ENCODE data around the gene IGFBP2. TPM values are rescaled to one million over a fixed set of nuclear protein-coding genes. Genes with fewer than 3 reads are reported as not detected.

Gene IGFBP2
- total RNA-seq, 2 donors from 2014 or later: 106 to 177 TPM

DNA sequence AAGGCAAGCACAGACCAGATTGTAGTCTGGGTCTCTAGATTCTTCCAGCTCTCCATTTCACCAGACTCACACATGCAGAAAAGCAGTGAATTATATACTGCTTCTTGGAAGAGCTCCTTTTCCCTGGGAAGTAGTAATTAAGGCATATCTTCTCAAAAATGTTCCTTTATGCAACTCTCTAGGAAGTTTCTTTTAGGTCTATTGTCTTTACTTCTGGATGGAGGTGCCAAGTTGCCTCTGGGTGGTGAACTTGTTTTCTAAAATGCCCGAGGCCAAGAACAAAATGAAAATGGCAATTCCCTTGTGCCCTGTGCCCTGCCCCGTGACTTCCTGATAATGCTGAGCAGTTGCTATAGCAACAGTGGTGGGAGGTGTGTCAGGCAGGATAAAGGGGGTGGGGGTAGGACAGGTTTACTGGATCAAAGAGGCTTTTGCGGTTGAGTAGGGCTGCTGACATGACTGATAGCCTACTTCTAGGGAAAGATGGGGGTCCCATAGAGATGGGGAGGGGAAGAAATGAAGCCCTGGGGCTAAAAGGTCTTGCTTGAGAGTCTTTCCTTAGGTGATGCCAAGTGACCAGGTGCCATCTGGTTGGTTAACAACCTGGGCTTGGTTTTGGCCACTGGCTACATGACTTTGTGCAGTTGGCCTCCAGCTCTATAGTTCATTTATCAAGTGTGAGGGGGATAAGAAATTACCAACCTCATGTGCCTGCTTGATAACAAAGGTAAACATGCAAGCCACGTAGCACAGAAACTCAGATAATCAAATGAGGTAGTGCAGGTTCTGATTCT, 11.8 kb downstream of the IGFBP2 start:
- H3K27ac ChIP-seq: no peak overlapping the region
- DNase-seq: no peak

DNA sequence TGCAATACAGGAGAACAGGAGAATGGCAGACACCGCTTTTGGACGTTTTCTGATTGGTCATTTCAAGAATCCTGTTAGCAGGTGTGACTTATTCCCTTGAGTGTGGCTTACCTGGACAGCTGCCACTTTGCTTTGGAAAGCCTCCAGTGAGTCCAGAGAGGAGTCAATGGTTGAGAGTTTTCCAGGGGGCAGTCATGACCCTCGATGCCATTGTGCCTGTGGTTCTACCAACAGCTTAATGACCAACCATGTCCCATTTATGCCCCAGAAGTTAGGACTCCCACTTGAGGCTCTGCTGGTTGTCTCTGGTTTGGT, 12.4 kb downstream of the IGFBP2 start:
- no peak for DNase-seq
- no peaks in the 10 kb centered on the region for H3K9me3 ChIP-seq
- H3K27ac ChIP-seq: no peak overlapping the region

More for the DNA sequence above, 11.8 kb downstream of the IGFBP2 start:
- Histone ChIP-seq H3K9me3 (no peaks in the 10 kb centered on the region), H3K4me1 (no peaks in the 10 kb centered on the region), H3K9ac (ENCODE audit: low read depth in 2 of 2, low read length in 2 of 2) (no peak overlapping the region), H3K4me3 (no peak overlapping the region), H3K27me3 (no peaks in the 10 kb centered on the region), H3K36me3 (no peaks in the 10 kb centered on the region)
- intact Hi-C loops (cut with DNase I): no loop called here
- TF ChIP-seq, protein P1, sequence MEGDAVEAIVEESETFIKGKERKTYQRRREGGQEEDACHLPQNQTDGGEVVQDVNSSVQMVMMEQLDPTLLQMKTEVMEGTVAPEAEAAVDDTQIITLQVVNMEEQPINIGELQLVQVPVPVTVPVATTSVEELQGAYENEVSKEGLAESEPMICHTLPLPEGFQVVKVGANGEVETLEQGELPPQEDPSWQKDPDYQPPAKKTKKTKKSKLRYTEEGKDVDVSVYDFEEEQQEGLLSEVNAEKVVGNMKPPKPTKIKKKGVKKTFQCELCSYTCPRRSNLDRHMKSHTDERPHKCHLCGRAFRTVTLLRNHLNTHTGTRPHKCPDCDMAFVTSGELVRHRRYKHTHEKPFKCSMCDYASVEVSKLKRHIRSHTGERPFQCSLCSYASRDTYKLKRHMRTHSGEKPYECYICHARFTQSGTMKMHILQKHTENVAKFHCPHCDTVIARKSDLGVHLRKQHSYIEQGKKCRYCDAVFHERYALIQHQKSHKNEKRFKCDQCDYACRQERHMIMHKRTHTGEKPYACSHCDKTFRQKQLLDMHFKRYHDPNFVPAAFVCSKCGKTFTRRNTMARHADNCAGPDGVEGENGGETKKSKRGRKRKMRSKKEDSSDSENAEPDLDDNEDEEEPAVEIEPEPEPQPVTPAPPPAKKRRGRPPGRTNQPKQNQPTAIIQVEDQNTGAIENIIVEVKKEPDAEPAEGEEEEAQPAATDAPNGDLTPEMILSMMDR (IDR thresholded peaks at IDR 0.05): no peak

DNA sequence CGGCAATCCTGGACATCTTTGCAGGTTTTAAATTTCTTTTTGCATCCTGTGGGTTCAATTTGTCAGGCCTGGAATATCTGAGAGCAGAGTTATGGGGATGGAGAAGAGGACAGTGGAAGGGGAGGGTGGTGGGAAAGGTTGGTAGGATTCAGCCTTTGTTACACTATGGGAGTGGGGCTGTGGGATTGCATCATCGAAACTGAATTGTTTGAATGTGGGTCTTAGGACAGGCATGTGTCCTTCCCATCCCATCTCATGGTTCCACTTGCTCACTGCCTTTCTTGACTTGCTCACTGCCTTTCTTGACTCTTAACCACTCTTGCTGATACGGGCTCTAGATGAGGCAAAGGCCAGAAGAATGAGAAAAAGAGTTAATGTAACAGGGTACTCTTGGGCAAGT, 12.9 kb downstream of the IGFBP2 start:
- Histone ChIP-seq H3K9me3 (no peaks in the 10 kb centered on the region), H3K27me3 (no peaks in the 10 kb centered on the region), H3K4me1 (no peaks in the 10 kb centered on the region), H3K9ac (ENCODE audit: low read depth in 2 of 2, low read length in 2 of 2) (no peak overlapping the region), H3K36me3 (no peaks in the 10 kb centered on the region), H3K27ac (no peak overlapping the region), H3K4me3 (no peak overlapping the region)
- DNase-seq: no peak
- intact Hi-C loops (cut with DNase I): no loop called here
- TF ChIP-seq, protein P1 (IDR thresholded peaks at IDR 0.05): no peak

More for the DNA sequence above, 12.4 kb downstream of the IGFBP2 start:
- intact Hi-C loops (cut with DNase I): no loop called here
- H3K36me3 ChIP-seq: no peaks in the 10 kb centered on the region
- no peaks in the 10 kb centered on the region for H3K4me1 ChIP-seq
- TF ChIP-seq, protein P1 (IDR thresholded peaks at IDR 0.05): no peak
- H3K4me3 ChIP-seq: no peak overlapping the region
- H3K9ac ChIP-seq (ENCODE audit: low read depth in 2 of 2, low read length in 2 of 2): no peak overlapping the region
- no peaks in the 10 kb centered on the region for H3K27me3 ChIP-seq

DNA sequence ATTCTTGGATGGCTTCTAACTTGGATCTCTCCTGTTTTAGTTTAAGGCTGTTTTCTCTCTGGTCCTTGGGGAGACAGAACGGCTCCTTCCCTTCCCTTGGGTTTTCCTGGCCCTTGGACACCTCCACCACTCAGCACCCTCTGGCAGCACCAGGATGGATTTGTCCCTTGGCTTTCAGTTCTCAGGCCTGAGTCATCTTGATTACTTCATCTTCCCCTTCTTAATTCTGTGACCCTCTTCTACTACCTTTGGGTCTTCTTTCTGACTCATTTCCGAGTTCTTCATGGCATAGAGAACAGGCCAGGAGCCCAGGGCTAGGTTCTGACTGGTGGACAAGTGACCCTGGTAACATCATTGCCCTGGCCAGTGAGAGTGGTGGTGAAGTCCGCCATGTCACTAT, 14.9 kb downstream of the IGFBP2 start:
- H3K4me3 ChIP-seq: no peak overlapping the region
- H3K36me3 ChIP-seq: no peaks in the 10 kb centered on the region
- TF ChIP-seq, protein P1 (IDR thresholded peaks at IDR 0.05): no peak
- no peaks in the 10 kb centered on the region for H3K4me1 ChIP-seq
- H3K9me3 ChIP-seq: no peaks in the 10 kb centered on the region
- no peak overlapping the region for H3K9ac ChIP-seq (ENCODE audit: low read depth in 2 of 2, low read length in 2 of 2)
- no peak overlapping the region for H3K27ac ChIP-seq
- intact Hi-C loops (cut with DNase I): no loop called here
- DNase-seq: no peak
- H3K27me3 ChIP-seq: no peaks in the 10 kb centered on the region

DNA sequence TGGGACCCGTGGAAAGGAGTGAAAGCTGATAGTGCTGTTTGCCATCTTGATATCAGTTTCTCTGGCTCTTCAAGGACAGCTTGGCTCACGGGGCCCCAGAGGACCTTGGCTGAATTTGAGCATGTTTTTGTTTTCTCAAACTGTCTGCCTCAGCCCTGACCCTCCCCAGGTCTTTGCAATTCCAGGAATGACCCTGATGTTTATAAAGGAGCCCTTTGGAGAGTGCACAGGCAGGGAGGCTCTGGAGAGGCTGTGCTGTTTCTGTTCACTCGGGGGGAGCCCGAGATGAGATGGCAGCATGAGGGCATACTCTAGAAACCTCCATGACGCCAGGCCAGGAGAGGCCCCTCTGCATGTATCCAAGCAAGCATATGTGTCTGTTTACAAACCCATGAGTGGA, 16.4 kb downstream of the IGFBP2 start:
- Histone ChIP-seq H3K4me1 (no peaks in the 10 kb centered on the region), H3K9ac (ENCODE audit: low read depth in 2 of 2, low read length in 2 of 2) (no peak overlapping the region), H3K4me3 (no peak overlapping the region), H3K9me3 (no peaks in the 10 kb centered on the region), H3K27me3 (no peaks in the 10 kb centered on the region), H3K27ac (no peak overlapping the region), H3K36me3 (no peaks in the 10 kb centered on the region)
- intact Hi-C loops (cut with DNase I): no loop called here
- no peak for DNase-seq
- TF ChIP-seq, protein P1 (IDR thresholded peaks at IDR 0.05): no peak
